ENCODE results near the gene MAPK8.

DNA sequence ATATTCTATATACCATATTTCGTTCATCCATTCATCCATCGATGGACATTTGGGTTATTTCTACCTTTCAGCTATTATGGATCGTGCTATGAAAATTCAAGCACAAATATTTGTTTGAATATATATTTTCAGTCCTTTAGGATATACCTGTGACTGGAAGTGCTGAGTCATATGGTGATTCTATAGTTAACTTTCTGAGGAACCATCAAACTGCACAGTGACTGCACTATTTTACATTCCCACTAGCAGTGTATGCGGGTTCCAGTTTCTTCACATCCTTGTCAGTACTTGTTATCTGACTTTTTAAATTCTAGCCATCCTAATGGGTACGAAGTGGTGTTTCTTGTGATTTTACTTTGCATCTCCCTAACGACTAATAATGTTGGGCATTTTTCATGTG is 104.0 kb downstream of the MAPK8 start:
- TF ChIP-seq, protein P1, sequence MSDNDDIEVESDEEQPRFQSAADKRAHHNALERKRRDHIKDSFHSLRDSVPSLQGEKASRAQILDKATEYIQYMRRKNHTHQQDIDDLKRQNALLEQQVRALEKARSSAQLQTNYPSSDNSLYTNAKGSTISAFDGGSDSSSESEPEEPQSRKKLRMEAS (IDR thresholded peaks at IDR 0.05), result no peak
- TF ChIP-seq EP300 (IDR thresholded peaks at IDR 0.05; ENCODE audit: borderline replicate concordance) (no peak), TEAD4 (IDR thresholded peaks at IDR 0.05) (no peak), YY1 (IDR thresholded peaks at IDR 0.05; ENCODE audit: low read depth) (no peak), EGR1 (IDR thresholded peaks at IDR 0.05) (no peak), RAD21 (IDR thresholded peaks at IDR 0.05; ENCODE audit: low read depth) (no peak), NFIC (IDR thresholded peaks at IDR 0.05) (no peak), CEBPB (IDR thresholded peaks at IDR 0.05) (no peak), TAF1 (IDR thresholded peaks at IDR 0.05; ENCODE audit: low read depth) (no peak), ZBTB7A (IDR thresholded peaks at IDR 0.05; ENCODE audit: low read depth) (no peak), CREB1 (IDR thresholded peaks at IDR 0.05; ENCODE audit: low read depth) (no peak), TCF12 (IDR thresholded peaks at IDR 0.05; ENCODE audit: low read depth) (no peak), FOXM1 (IDR thresholded peaks at IDR 0.05; ENCODE audit: borderline replicate concordance, low read depth) (no peak)
- TF ChIP-seq, protein P2, sequence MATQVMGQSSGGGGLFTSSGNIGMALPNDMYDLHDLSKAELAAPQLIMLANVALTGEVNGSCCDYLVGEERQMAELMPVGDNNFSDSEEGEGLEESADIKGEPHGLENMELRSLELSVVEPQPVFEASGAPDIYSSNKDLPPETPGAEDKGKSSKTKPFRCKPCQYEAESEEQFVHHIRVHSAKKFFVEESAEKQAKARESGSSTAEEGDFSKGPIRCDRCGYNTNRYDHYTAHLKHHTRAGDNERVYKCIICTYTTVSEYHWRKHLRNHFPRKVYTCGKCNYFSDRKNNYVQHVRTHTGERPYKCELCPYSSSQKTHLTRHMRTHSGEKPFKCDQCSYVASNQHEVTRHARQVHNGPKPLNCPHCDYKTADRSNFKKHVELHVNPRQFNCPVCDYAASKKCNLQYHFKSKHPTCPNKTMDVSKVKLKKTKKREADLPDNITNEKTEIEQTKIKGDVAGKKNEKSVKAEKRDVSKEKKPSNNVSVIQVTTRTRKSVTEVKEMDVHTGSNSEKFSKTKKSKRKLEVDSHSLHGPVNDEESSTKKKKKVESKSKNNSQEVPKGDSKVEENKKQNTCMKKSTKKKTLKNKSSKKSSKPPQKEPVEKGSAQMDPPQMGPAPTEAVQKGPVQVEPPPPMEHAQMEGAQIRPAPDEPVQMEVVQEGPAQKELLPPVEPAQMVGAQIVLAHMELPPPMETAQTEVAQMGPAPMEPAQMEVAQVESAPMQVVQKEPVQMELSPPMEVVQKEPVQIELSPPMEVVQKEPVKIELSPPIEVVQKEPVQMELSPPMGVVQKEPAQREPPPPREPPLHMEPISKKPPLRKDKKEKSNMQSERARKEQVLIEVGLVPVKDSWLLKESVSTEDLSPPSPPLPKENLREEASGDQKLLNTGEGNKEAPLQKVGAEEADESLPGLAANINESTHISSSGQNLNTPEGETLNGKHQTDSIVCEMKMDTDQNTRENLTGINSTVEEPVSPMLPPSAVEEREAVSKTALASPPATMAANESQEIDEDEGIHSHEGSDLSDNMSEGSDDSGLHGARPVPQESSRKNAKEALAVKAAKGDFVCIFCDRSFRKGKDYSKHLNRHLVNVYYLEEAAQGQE (IDR thresholded peaks at IDR 0.05; ENCODE audit: low read depth), result no peak

All from Ishikawa (cell line).